Measurements from ENCODE around the gene STRBP.

The STRBP gene

GRCh38 chr9:123109540-123110279 lies 158.7 kb downstream of the STRBP start:
- no peak for TF ChIP-seq REST (IDR thresholded peaks at IDR 0.05; ENCODE audit: insufficient read depth in 1 of 2, low read depth in 2 of 2, low read length in 2 of 2)

- no peak for TF ChIP-seq FOXP2 (optimal IDR thresholded peaks at IDR 0.05; ENCODE audit: borderline replicate concordance, extremely low read depth, extremely low read length, insufficient read depth)
- no peak for TF ChIP-seq TAF1 (IDR thresholded peaks at IDR 0.05; ENCODE audit: borderline replicate concordance, insufficient read depth, low read length)
- TF ChIP-seq POLR2AphosphoS5 (IDR thresholded peaks at IDR 0.05; ENCODE audit: low read depth, low read length): no peak
- no peak for TF ChIP-seq SIN3A (IDR thresholded peaks at IDR 0.05; ENCODE audit: borderline replicate concordance, insufficient read depth, low read length)
- no peak for TF ChIP-seq REST (IDR thresholded peaks at IDR 0.05; ENCODE audit: insufficient read depth in 1 of 2, low read depth in 2 of 2, low read length in 2 of 2)
These were observed 159.4 kb downstream of the STRBP start for GRCh38 chr9:123108976-123109375.

- TF ChIP-seq FOXP2 (optimal IDR thresholded peaks at IDR 0.05; ENCODE audit: borderline replicate concordance, extremely low read depth, extremely low read length, insufficient read depth) (no peak), POLR2AphosphoS5 (IDR thresholded peaks at IDR 0.05; ENCODE audit: low read depth, low read length) (no peak), TAF1 (IDR thresholded peaks at IDR 0.05; ENCODE audit: borderline replicate concordance, insufficient read depth, low read length) (no peak), REST (IDR thresholded peaks at IDR 0.05; ENCODE audit: insufficient read depth in 1 of 2, low read depth in 2 of 2, low read length in 2 of 2) (no peak), SIN3A (IDR thresholded peaks at IDR 0.05; ENCODE audit: borderline replicate concordance, insufficient read depth, low read length) (no peak)
These were observed 160.6 kb downstream of the STRBP start for GRCh38 chr9:123107639-123108285.

- TF ChIP-seq SIN3A (IDR thresholded peaks at IDR 0.05; ENCODE audit: borderline replicate concordance, insufficient read depth, low read length): no peak
- TF ChIP-seq FOXP2 (optimal IDR thresholded peaks at IDR 0.05; ENCODE audit: borderline replicate concordance, extremely low read depth, extremely low read length, insufficient read depth): no peak
- TF ChIP-seq POLR2AphosphoS5 (IDR thresholded peaks at IDR 0.05; ENCODE audit: low read depth, low read length): no peak
These were observed 162.9 kb downstream of the STRBP start for GRCh38 chr9:123105490-123105889.

- TF ChIP-seq POLR2AphosphoS5 (IDR thresholded peaks at IDR 0.05; ENCODE audit: low read depth, low read length) (no peak), FOXP2 (optimal IDR thresholded peaks at IDR 0.05; ENCODE audit: borderline replicate concordance, extremely low read depth, extremely low read length, insufficient read depth) (no peak), TAF1 (IDR thresholded peaks at IDR 0.05; ENCODE audit: borderline replicate concordance, insufficient read depth, low read length) (no peak), REST (IDR thresholded peaks at IDR 0.05; ENCODE audit: insufficient read depth in 1 of 2, low read depth in 2 of 2, low read length in 2 of 2) (no peak), SIN3A (IDR thresholded peaks at IDR 0.05; ENCODE audit: borderline replicate concordance, insufficient read depth, low read length) (no peak)
These were observed 163.6 kb downstream of the STRBP start for GRCh38 chr9:123104807-123105206.

All from PFSK-1 (cell line).